Measurements from ENCODE around the gene PRLR. TPM values are rescaled to one million over a fixed set of nuclear protein-coding genes. Genes with fewer than 3 reads are reported as not detected.

PRLR gene
- total RNA-seq, 4 donors from 2014 or later, result 0.10 to 0.65 (median 0.39) TPM

GRCh38 chr5:35180046-35180445 is 50.2 kb downstream of the PRLR start:
- ATAC-seq, result no peak
- DNase-seq, result no peak
- intact Hi-C loops (cut with DNase I; ENCODE audit: low total_unique reads), result no loop called here
- Histone ChIP-seq H3K27me3 (no peaks in the 10 kb centered on the region), H3K36me3 (no peaks in the 10 kb centered on the region), H3K4me1 (no peaks in the 10 kb centered on the region), H3K27ac (no peak overlapping the region), H3K4me3 (no peak overlapping the region), H3K9me3 (no peaks in the 10 kb centered on the region)
- TF ChIP-seq, protein P1, sequence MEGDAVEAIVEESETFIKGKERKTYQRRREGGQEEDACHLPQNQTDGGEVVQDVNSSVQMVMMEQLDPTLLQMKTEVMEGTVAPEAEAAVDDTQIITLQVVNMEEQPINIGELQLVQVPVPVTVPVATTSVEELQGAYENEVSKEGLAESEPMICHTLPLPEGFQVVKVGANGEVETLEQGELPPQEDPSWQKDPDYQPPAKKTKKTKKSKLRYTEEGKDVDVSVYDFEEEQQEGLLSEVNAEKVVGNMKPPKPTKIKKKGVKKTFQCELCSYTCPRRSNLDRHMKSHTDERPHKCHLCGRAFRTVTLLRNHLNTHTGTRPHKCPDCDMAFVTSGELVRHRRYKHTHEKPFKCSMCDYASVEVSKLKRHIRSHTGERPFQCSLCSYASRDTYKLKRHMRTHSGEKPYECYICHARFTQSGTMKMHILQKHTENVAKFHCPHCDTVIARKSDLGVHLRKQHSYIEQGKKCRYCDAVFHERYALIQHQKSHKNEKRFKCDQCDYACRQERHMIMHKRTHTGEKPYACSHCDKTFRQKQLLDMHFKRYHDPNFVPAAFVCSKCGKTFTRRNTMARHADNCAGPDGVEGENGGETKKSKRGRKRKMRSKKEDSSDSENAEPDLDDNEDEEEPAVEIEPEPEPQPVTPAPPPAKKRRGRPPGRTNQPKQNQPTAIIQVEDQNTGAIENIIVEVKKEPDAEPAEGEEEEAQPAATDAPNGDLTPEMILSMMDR (IDR thresholded peaks at IDR 0.05 in 4 of 5, conservative IDR thresholded peaks at IDR 0.05 in 1 of 5), result no peak
- no peak for TF ChIP-seq POLR2A (IDR thresholded peaks at IDR 0.05)
- in situ Hi-C loops (cut with MboI; ENCODE audit: low sequenced_read_pairs in 4 of 4), result no loop called here

GRCh38 chr5:35177783-35178182 is 52.5 kb downstream of the PRLR start:
- no peak for TF ChIP-seq POLR2A (IDR thresholded peaks at IDR 0.05)
- TF ChIP-seq, protein P1 (IDR thresholded peaks at IDR 0.05 in 4 of 5, conservative IDR thresholded peaks at IDR 0.05 in 1 of 5), result no peak
- intact Hi-C loops (cut with DNase I; ENCODE audit: low total_unique reads), result no loop called here

DNA sequence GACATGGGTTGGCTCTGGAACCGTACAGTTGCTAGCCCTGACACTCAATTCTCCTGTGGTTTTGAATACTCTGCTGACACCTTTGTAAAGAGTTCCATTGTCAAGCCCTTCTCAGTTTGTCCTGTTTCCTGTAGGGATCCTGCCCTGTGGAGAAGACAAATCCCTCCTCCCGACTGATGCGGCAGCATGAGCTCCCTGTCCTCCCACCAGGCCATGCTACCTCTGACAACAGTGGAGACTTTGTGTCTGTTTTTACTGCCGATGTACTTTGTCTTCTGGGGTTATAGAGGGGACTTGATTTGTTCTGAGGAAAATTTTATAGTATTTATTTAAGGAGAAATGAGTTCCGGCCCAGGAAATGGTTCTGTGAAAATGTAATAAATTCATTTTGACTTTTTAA is 57.8 kb downstream of the PRLR start:
- Histone ChIP-seq H3K9me3 (no peaks in the 10 kb centered on the region), H3K27me3 (no peaks in the 10 kb centered on the region), H3K36me3 (no peaks in the 10 kb centered on the region), H3K27ac (no peak overlapping the region), H3K4me3 (no peak overlapping the region), H3K4me1 (no peaks in the 10 kb centered on the region)
- no peak for ATAC-seq
- intact Hi-C loops (cut with DNase I; ENCODE audit: low total_unique reads), result no loop called here
- TF ChIP-seq, protein P1 (IDR thresholded peaks at IDR 0.05 in 4 of 5, conservative IDR thresholded peaks at IDR 0.05 in 1 of 5), result no peak
- TF ChIP-seq POLR2A (IDR thresholded peaks at IDR 0.05), result no peak
- DNase-seq, result no peak
- in situ Hi-C loops (cut with MboI; ENCODE audit: low sequenced_read_pairs in 4 of 4), result no loop called here

More at GRCh38 chr5:35177783-35178182, 52.5 kb downstream of the PRLR start:
- no peaks in the 10 kb centered on the region for H3K4me1 ChIP-seq
- ATAC-seq (no peak), DNase-seq (no peak)
- no peaks in the 10 kb centered on the region for H3K36me3 ChIP-seq
- H3K9me3 ChIP-seq, result no peaks in the 10 kb centered on the region
- no peaks in the 10 kb centered on the region for H3K27me3 ChIP-seq
- in situ Hi-C loops (cut with MboI; ENCODE audit: low sequenced_read_pairs in 4 of 4), result no loop called here
- no peak overlapping the region for H3K4me3 ChIP-seq
- no peak overlapping the region for H3K27ac ChIP-seq

GRCh38 chr5:35171991-35172390 is 58.3 kb downstream of the PRLR start:
- Histone ChIP-seq H3K27ac (no peak overlapping the region), H3K36me3 (no peaks in the 10 kb centered on the region), H3K4me1 (no peaks in the 10 kb centered on the region), H3K27me3 (no peaks in the 10 kb centered on the region), H3K9me3 (no peaks in the 10 kb centered on the region), H3K4me3 (no peak overlapping the region)
- ATAC-seq, result no peak
- no peak for TF ChIP-seq POLR2A (IDR thresholded peaks at IDR 0.05)
- TF ChIP-seq, protein P1 (IDR thresholded peaks at IDR 0.05 in 4 of 5, conservative IDR thresholded peaks at IDR 0.05 in 1 of 5), result no peak
- intact Hi-C loops (cut with DNase I; ENCODE audit: low total_unique reads), result no loop called here
- in situ Hi-C loops (cut with MboI; ENCODE audit: low sequenced_read_pairs in 4 of 4), result no loop called here
- DNase-seq, result no peak

GRCh38 chr5:35171078-35171477 is 59.2 kb downstream of the PRLR start:
- in situ Hi-C loops (cut with MboI; ENCODE audit: low sequenced_read_pairs in 4 of 4), result no loop called here
- no peaks in the 10 kb centered on the region for H3K36me3 ChIP-seq
- no peaks in the 10 kb centered on the region for H3K9me3 ChIP-seq
- H3K4me1 ChIP-seq, result no peaks in the 10 kb centered on the region
- DNase-seq (no peak), ATAC-seq (no peak)
- no peak overlapping the region for H3K4me3 ChIP-seq
- TF ChIP-seq, protein P1 (IDR thresholded peaks at IDR 0.05 in 4 of 5, conservative IDR thresholded peaks at IDR 0.05 in 1 of 5), result no peak
- no peak for TF ChIP-seq POLR2A (IDR thresholded peaks at IDR 0.05)
- no peaks in the 10 kb centered on the region for H3K27me3 ChIP-seq
- H3K27ac ChIP-seq, result no peak overlapping the region
- intact Hi-C loops (cut with DNase I; ENCODE audit: low total_unique reads), result no loop called here

Measured in gastrocnemius medialis (tissue), 4 donors.